GM12878 (cell line): ENCODE data around the gene UFC1. TPM values are rescaled to one million over a fixed set of nuclear protein-coding genes. Genes with fewer than 3 reads are reported as not detected.

Experiments
- ASH2L ChIP-seq: fragments of 300-600, 200-600 bp; sonication (generic); IDR thresholded peaks from 2 replicates; pipeline ENCODE4 v1.6.1; 2017; ENCODE audit warnings: low read depth, mild to moderate bottlenecking, borderline replicate concordance
- BACH1 ChIP-seq: fragments of 450-650 bp; IDR thresholded peaks from 2 replicates; pipeline ENCODE4 v1.6.1; 2017; ENCODE audit warnings: mild to moderate bottlenecking, borderline replicate concordance
- CBX5 ChIP-seq: sonication (generic); IDR thresholded peaks from 2 replicates; pipeline ENCODE4 v1.6.1; 2016; ENCODE audit warnings: low read depth, moderate library complexity, mild to moderate bottlenecking, inconsistent platforms
- ETV6 ChIP-seq, 2 experiments: fragments of 450-650 bp in 1 of 2; IDR thresholded peaks in 1 of 2; conservative IDR thresholded peaks in 1 of 2; 2 replicates each; pipeline ENCODE4 v1.6.1; 2014; ENCODE audit warnings: antibody characterized with exemption in 1 of 2, borderline replicate concordance in 1 of 2, low read depth in 1 of 2, mild to moderate bottlenecking in 1 of 2, moderate library complexity in 1 of 2
- GATAD2B ChIP-seq: fragments of 450-650 bp; conservative IDR thresholded peaks from 2 replicates; pipeline ENCODE4 v1.6.1; 2017; ENCODE audit warnings: low read depth, mild to moderate bottlenecking, moderate library complexity
- HCFC1 ChIP-seq: fragments of 150-350 bp; IDR thresholded peaks from 2 replicates; pipeline ENCODE4 v1.6.1; 2014; ENCODE audit warnings: low read length
- KDM1A ChIP-seq: fragments of 200-600 bp; sonication (generic); IDR thresholded peaks from 2 replicates; pipeline ENCODE4 v1.6.1; 2016; ENCODE audit warnings: borderline replicate concordance
- LARP7 ChIP-seq: fragments of 450-650 bp; IDR thresholded peaks from 2 replicates; pipeline ENCODE4 v1.6.1; 2017; ENCODE audit warnings: mild to moderate bottlenecking
- RCOR1 ChIP-seq: conservative IDR thresholded peaks from 2 replicates; pipeline ENCODE4 v1.6.1; 2012; ENCODE audit warnings: low read depth, low read length, improper control_type of control experiment
- RELA ChIP-seq: fragments of 450-650 bp; IDR thresholded peaks from 2 replicates; pipeline ENCODE4 v1.8.0; 2014; ENCODE audit warnings: borderline replicate concordance; ENCODE audit not compliant: partially characterized antibody
- SRF ChIP-seq, 2 experiments: IDR thresholded peaks; 2 replicates each; pipeline ENCODE4 v1.6.1; 2011; ENCODE audit warnings: low read depth in 2 of 2, low read length in 2 of 2, mild to moderate bottlenecking in 1 of 2, moderate library complexity in 1 of 2
- TARDBP ChIP-seq: IDR thresholded peaks from 2 replicates; pipeline ENCODE4 v1.6.1; 2016; ENCODE audit warnings: borderline replicate concordance
- TBL1XR1 ChIP-seq: IDR thresholded peaks from 2 replicates; pipeline ENCODE4 v1.6.1; 2012; ENCODE audit warnings: low read depth, low read length, improper control_type of control experiment
- polyA plus RNA-seq, 11 experiments: library from polyadenylated mRNA; depleted of rRNA in 4 of 11; unstranded in 6 of 11; stranded (reverse) in 5 of 11; fragments of >200 nt; fragmentation: Nextera tagmentation in 4 of 11; fragmentation: Illumina TruSeq in 1 of 11; extraction: Ambion mirVana in 4 of 11; extraction: Trizol in 1 of 11; gene quantifications; 1 replicate in 1 of 11; 2 replicates in 10 of 11; pipeline versions ENCODE4 v1.2.1 to v1.2.3, GENCODE V29; 2011 to 2016; ENCODE audit warnings: inconsistent platforms in 2 of 11, missing spikeins in 2 of 11, low read depth in 1 of 11
- total RNA-seq, 4 experiments: library from RNA; depleted of rRNA in 3 of 4; stranded (reverse); fragments of >200 nt in 3 of 4; fragmentation: Illumina TruSeq in 1 of 4; extraction: Trizol in 1 of 4; gene quantifications; 2 replicates each; pipeline versions ENCODE4 v1.2.1 to v1.2.3, GENCODE V29; 2013 to 2021
- TF ChIP-seq, protein P1 (sequence below): IDR thresholded peaks from 2 replicates; pipeline ENCODE4 v1.6.1; 2012; ENCODE audit warnings: mild to moderate bottlenecking, low read depth, low read length
- TF ChIP-seq, protein P2 (sequence below): IDR thresholded peaks from 2 replicates; pipeline ENCODE4 v1.6.1; 2012; ENCODE audit warnings: improper control_type of control experiment, low read depth, low read length; ENCODE audit not compliant: insufficient replicate concordance
- TF ChIP-seq, protein P3 (sequence below): fragments of 450-650 bp; formaldehyde crosslinking; IDR thresholded peaks from 2 replicates; pipeline ENCODE4 v1.4.0; 2020; ENCODE audit warnings: mild to moderate bottlenecking, moderate library complexity

Gene UFC1
- total and polyA plus RNA-seq, 10 of the 15 experiments (the other 5 are each of a cell fraction or from before 2014, with no cell fraction given): 95.9 to 239 (median 151) TPM

DNA sequence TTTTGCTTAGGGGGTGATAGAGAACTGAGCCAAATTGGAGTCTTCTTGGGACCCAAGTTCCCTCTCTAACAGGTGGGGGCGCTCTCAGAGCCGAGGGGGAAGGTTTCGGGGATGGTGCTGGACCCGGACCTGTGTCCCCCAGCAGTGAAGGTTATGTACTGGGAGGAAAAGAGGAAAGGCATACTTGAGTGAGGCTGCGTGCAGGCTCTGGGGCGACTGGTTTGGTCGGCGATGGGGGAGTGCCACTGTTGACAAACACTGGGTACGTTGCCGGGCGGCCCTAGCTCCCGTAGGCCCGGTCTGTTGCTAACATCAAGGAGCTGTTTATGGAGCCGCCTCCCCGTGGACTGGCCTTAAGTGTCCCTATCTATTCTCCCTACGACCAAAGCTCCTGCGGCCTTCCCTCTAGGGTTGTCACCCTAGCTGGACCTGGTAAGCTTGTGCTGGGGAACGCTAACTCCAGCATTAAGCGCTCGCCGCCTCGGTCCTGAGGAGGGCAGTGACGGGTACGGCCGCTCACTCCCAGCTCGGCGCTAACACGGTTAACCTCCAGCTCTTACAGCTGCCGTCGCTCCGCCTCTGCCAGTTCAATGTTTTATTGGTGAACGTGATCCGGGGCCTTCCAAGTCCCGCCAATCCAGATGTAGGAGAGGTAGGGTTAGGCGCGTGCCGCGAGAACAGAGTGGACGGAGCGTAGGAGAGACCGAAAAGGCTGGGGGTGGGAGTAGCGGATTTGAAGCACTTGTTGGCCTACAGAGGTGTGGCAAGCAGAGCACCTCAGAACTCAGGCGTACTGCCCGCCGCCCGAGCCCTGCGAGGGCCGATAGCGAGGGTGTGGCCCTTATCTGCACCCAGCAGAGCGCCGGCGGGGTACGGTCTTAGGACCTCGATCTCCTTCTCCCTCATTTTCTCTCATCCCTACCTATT is 12.2 kb downstream of the UFC1 start, which contains the start of gene PPOX (continued):
- TF ChIP-seq, protein P1, sequence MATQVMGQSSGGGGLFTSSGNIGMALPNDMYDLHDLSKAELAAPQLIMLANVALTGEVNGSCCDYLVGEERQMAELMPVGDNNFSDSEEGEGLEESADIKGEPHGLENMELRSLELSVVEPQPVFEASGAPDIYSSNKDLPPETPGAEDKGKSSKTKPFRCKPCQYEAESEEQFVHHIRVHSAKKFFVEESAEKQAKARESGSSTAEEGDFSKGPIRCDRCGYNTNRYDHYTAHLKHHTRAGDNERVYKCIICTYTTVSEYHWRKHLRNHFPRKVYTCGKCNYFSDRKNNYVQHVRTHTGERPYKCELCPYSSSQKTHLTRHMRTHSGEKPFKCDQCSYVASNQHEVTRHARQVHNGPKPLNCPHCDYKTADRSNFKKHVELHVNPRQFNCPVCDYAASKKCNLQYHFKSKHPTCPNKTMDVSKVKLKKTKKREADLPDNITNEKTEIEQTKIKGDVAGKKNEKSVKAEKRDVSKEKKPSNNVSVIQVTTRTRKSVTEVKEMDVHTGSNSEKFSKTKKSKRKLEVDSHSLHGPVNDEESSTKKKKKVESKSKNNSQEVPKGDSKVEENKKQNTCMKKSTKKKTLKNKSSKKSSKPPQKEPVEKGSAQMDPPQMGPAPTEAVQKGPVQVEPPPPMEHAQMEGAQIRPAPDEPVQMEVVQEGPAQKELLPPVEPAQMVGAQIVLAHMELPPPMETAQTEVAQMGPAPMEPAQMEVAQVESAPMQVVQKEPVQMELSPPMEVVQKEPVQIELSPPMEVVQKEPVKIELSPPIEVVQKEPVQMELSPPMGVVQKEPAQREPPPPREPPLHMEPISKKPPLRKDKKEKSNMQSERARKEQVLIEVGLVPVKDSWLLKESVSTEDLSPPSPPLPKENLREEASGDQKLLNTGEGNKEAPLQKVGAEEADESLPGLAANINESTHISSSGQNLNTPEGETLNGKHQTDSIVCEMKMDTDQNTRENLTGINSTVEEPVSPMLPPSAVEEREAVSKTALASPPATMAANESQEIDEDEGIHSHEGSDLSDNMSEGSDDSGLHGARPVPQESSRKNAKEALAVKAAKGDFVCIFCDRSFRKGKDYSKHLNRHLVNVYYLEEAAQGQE: peak; percentile 37; the same call in 1 of the 2 replicates
- no peak for TF ChIP-seq SRF (IDR thresholded peaks at IDR 0.05; ENCODE audit: low read depth in 2 of 2, low read length in 2 of 2)
- TF ChIP-seq, protein P2, sequence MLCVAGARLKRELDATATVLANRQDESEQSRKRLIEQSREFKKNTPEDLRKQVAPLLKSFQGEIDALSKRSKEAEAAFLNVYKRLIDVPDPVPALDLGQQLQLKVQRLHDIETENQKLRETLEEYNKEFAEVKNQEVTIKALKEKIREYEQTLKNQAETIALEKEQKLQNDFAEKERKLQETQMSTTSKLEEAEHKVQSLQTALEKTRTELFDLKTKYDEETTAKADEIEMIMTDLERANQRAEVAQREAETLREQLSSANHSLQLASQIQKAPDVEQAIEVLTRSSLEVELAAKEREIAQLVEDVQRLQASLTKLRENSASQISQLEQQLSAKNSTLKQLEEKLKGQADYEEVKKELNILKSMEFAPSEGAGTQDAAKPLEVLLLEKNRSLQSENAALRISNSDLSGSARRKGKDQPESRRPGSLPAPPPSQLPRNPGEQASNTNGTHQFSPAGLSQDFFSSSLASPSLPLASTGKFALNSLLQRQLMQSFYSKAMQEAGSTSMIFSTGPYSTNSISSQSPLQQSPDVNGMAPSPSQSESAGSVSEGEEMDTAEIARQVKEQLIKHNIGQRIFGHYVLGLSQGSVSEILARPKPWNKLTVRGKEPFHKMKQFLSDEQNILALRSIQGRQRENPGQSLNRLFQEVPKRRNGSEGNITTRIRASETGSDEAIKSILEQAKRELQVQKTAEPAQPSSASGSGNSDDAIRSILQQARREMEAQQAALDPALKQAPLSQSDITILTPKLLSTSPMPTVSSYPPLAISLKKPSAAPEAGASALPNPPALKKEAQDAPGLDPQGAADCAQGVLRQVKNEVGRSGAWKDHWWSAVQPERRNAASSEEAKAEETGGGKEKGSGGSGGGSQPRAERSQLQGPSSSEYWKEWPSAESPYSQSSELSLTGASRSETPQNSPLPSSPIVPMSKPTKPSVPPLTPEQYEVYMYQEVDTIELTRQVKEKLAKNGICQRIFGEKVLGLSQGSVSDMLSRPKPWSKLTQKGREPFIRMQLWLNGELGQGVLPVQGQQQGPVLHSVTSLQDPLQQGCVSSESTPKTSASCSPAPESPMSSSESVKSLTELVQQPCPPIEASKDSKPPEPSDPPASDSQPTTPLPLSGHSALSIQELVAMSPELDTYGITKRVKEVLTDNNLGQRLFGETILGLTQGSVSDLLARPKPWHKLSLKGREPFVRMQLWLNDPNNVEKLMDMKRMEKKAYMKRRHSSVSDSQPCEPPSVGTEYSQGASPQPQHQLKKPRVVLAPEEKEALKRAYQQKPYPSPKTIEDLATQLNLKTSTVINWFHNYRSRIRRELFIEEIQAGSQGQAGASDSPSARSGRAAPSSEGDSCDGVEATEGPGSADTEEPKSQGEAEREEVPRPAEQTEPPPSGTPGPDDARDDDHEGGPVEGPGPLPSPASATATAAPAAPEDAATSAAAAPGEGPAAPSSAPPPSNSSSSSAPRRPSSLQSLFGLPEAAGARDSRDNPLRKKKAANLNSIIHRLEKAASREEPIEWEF: no peak
- TF ChIP-seq, protein P3, sequence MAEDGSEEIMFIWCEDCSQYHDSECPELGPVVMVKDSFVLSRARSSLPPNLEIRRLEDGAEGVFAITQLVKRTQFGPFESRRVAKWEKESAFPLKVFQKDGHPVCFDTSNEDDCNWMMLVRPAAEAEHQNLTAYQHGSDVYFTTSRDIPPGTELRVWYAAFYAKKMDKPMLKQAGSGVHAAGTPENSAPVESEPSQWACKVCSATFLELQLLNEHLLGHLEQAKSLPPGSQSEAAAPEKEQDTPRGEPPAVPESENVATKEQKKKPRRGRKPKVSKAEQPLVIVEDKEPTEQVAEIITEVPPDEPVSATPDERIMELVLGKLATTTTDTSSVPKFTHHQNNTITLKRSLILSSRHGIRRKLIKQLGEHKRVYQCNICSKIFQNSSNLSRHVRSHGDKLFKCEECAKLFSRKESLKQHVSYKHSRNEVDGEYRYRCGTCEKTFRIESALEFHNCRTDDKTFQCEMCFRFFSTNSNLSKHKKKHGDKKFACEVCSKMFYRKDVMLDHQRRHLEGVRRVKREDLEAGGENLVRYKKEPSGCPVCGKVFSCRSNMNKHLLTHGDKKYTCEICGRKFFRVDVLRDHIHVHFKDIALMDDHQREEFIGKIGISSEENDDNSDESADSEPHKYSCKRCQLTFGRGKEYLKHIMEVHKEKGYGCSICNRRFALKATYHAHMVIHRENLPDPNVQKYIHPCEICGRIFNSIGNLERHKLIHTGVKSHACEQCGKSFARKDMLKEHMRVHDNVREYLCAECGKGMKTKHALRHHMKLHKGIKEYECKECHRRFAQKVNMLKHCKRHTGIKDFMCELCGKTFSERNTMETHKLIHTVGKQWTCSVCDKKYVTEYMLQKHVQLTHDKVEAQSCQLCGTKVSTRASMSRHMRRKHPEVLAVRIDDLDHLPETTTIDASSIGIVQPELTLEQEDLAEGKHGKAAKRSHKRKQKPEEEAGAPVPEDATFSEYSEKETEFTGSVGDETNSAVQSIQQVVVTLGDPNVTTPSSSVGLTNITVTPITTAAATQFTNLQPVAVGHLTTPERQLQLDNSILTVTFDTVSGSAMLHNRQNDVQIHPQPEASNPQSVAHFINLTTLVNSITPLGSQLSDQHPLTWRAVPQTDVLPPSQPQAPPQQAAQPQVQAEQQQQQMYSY: no peak
- peak; percentile 64; the same call in 1 of the 2 replicates for TF ChIP-seq GATAD2B
- TF ChIP-seq RELA: no peak
- no peak for TF ChIP-seq CBX5
- TF ChIP-seq KDM1A: no peak
- 0 out of 2 replicates have a peak, but pooled peaks have one; percentile 13 for TF ChIP-seq TARDBP
- peak; percentile 89 for TF ChIP-seq LARP7
- peak; percentile 54; the same call in 1 of the 2 replicates for TF ChIP-seq BACH1
- peak; percentile 91; the same call in 1 of the 2 replicates for TF ChIP-seq RCOR1
- TF ChIP-seq HCFC1: peak; percentile 56
- TF ChIP-seq ETV6 (conservative IDR thresholded peaks at IDR 0.05 in 1 of 2, IDR thresholded peaks at IDR 0.05 in 1 of 2; ENCODE audit: borderline replicate concordance in 1 of 2, low read depth in 1 of 2): no peak
- no peak for TF ChIP-seq ASH2L
- TF ChIP-seq TBL1XR1: 0 out of 2 replicates have a peak, but pooled peaks have one; percentile 35
